Neural crest cell (in vitro differentiated cells): Measurements from ENCODE around the gene LRP8. TPM values are rescaled to one million over a fixed set of nuclear protein-coding genes. Genes with fewer than 3 reads are reported as not detected.

Source experiments
- DNase-seq: peaks from one replicate; pipeline ENCODE4 v3.0.0; 2021; ENCODE audit warnings: low read depth, mixed read lengths, low spot score
- H3K27ac Mint-ChIP-seq: one replicate; pipeline ENCODE4 v1.8.0; 2021; ENCODE audit warnings: mild to moderate bottlenecking, mixed read lengths; ENCODE audit not compliant: unreplicated experiment
- H3K27me3 Mint-ChIP-seq: 2 replicates; pipeline ENCODE4 v1.8.0; 2021; ENCODE audit warnings: low read depth, mild to moderate bottlenecking, mixed read lengths
- H3K36me3 Mint-ChIP-seq: 2 replicates; pipeline ENCODE4 v1.8.0; 2021; ENCODE audit warnings: low read depth, mild to moderate bottlenecking, mixed read lengths
- H3K4me1 Mint-ChIP-seq: 2 replicates; pipeline ENCODE4 v1.8.0; 2021; ENCODE audit warnings: mixed read lengths
- H3K4me3 Mint-ChIP-seq: one replicate; pipeline ENCODE4 v1.8.0; 2021; ENCODE audit warnings: mild to moderate bottlenecking, mixed read lengths
- H3K9me3 Mint-ChIP-seq: 2 replicates; pipeline ENCODE4 v1.8.0; 2021; ENCODE audit warnings: mixed read lengths
- CTCF ChIP-seq: fragments of 200-600 bp; sonication (generic); conservative IDR thresholded peaks from 2 replicates; pipeline ENCODE4 v1.5.0; 2021; ENCODE audit warnings: antibody characterized with exemption, mild to moderate bottlenecking
- total RNA-seq: library from RNA; stranded (reverse); gene quantifications from 2 replicates; pipeline ENCODE4 v1.2.1, GENCODE V29; 2021

Gene LRP8
- total RNA-seq, 1 donor from 2014 or later, result 49.7 TPM

DNA sequence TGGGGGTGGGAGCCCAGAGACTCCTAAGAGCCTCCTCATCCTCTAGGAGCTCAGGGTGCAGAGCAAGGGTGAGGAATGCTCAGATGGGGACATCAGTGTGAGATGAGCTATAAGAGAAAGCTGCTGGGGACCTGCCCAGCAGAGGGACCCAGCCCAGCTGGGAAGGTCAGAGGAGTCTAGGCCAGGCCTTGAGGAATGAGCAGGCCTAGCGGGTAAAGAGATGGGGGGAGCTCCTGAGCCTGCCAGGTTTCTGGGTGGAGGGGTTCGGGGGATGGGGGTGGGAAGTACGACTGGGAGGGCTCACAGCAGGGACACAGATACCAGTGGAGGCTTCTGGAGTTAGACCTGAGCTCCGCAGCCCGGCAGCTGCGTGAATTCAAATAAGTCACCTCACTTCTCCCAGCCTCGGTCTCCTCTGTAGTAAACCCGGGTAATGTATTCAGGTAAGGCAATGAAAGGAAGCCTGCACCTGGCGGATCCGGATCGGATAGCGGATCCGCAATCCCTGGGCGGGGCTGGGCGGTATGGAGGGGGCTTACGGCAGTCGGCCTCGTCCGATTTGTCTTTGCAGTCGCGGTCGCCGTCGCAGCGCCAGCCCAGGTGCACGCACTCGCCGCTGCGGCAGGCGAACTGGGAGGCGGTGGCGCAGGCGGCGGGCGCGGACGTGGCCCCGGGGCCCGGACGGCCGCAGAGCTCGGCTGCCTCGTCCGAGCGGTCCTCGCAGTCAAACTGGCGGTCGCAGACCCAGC is 51.5 kb downstream of the LRP8 start:
- DNase-seq, result no peak
- H3K27ac Mint-ChIP-seq, result no peak overlapping the region

GRCh38 chr1:53275566-53275965 is 52.3 kb downstream of the LRP8 start:
- no peaks in the 10 kb centered on the region for H3K9me3 Mint-ChIP-seq
- no peak for TF ChIP-seq CTCF
- H3K36me3 Mint-ChIP-seq, result peaks cover 8% of the 10 kb centered on the region
- no peak for DNase-seq
- no peaks in the 10 kb centered on the region for H3K4me1 Mint-ChIP-seq
- no peaks in the 10 kb centered on the region for H3K27me3 Mint-ChIP-seq
- no peak overlapping the region for H3K4me3 Mint-ChIP-seq
- no peak overlapping the region for H3K27ac Mint-ChIP-seq

More for the DNA sequence above, 51.5 kb downstream of the LRP8 start:
- no peaks in the 10 kb centered on the region for H3K9me3 Mint-ChIP-seq
- H3K4me1 Mint-ChIP-seq, result no peaks in the 10 kb centered on the region
- H3K36me3 Mint-ChIP-seq, result peaks cover 8% of the 10 kb centered on the region
- no peaks in the 10 kb centered on the region for H3K27me3 Mint-ChIP-seq
- TF ChIP-seq CTCF, result no peak
- no peak overlapping the region for H3K4me3 Mint-ChIP-seq

GRCh38 chr1:53274541-53275185 is 53.2 kb downstream of the LRP8 start:
- no peak overlapping the region for H3K4me3 Mint-ChIP-seq
- no peaks in the 10 kb centered on the region for H3K9me3 Mint-ChIP-seq
- H3K4me1 Mint-ChIP-seq, result no peaks in the 10 kb centered on the region
- DNase-seq, result no peak
- no peaks in the 10 kb centered on the region for H3K27me3 Mint-ChIP-seq
- H3K36me3 Mint-ChIP-seq, result peaks cover 8% of the 10 kb centered on the region
- TF ChIP-seq CTCF, result no peak
- peak overlapping the region; percentile 67 for H3K27ac Mint-ChIP-seq

DNA sequence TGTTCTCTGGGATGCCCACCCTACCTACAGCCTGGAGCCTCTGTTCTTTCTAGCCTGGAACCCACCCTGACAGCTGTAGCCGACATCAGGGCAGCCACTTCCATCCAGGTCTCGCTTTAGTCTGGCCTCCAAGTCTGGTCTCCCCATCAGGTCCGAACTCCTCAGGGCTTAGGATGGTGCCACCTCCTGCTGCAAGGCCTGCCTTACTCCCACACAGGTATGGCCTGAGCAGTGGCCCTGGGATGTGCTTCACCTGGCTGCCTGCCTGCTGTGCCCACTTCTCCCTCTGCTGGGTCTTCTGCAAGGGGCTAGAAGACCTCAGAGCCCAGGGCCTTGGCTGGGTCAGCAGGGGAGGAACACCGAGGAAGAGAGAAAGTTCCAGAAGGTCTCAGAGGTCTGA is 53.8 kb downstream of the LRP8 start:
- no peak overlapping the region for H3K27ac Mint-ChIP-seq

DNA sequence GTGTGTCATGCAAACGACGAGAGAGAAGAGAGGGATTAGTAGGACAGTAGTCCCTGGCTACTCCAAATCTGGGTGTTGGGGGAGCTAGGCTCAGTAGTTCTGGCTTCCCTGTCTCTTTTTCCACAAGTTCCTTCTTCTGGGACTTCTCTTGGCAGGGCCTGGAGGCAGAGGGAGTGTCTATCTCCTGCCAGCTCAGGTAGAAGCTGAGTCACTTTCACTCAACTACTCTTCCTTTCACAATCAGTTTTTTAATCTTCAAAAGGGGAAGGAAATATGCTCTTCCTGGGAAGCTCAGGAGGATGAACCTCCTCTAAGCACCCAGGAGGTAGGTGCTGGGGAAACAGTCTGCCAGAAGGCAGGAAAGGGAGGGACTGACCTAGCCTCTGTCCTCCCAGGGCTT is 54.3 kb downstream of the LRP8 start:
- no peak for TF ChIP-seq CTCF
- Mint-ChIP-seq H3K27ac (no peak overlapping the region), H3K4me3 (no peak overlapping the region), H3K9me3 (no peaks in the 10 kb centered on the region), H3K36me3 (peaks cover 8% of the 10 kb centered on the region), H3K27me3 (no peaks in the 10 kb centered on the region), H3K4me1 (no peaks in the 10 kb centered on the region)
- no peak for DNase-seq

More for the DNA sequence above, 53.8 kb downstream of the LRP8 start:
- no peaks in the 10 kb centered on the region for H3K27me3 Mint-ChIP-seq
- no peaks in the 10 kb centered on the region for H3K4me1 Mint-ChIP-seq
- no peak for TF ChIP-seq CTCF
- no peak for DNase-seq
- no peaks in the 10 kb centered on the region for H3K9me3 Mint-ChIP-seq
- peaks cover 8% of the 10 kb centered on the region for H3K36me3 Mint-ChIP-seq
- H3K4me3 Mint-ChIP-seq, result no peak overlapping the region
